GM18511 (cell line): ENCODE results near the gene DIAPH3.
"Not testable (repeated sequence)": the region's sequence is repeated elsewhere in the genome, so short reads cannot be mapped to it uniquely, and the experiment has no call there.

ENCODE experiments used
- ATAC-seq: cut with Tn5 transposase; IDR thresholded peaks from one replicate; pipeline ENCODE4 v1.9.1; 2021; ENCODE audit warnings: mild to moderate bottlenecking, moderate library complexity; ENCODE audit not compliant: unreplicated experiment

DIAPH3 gene

GRCh38 chr13:60095300-60095699 is 68.4 kb downstream of the DIAPH3 start:
- no peak for ATAC-seq

DNA sequence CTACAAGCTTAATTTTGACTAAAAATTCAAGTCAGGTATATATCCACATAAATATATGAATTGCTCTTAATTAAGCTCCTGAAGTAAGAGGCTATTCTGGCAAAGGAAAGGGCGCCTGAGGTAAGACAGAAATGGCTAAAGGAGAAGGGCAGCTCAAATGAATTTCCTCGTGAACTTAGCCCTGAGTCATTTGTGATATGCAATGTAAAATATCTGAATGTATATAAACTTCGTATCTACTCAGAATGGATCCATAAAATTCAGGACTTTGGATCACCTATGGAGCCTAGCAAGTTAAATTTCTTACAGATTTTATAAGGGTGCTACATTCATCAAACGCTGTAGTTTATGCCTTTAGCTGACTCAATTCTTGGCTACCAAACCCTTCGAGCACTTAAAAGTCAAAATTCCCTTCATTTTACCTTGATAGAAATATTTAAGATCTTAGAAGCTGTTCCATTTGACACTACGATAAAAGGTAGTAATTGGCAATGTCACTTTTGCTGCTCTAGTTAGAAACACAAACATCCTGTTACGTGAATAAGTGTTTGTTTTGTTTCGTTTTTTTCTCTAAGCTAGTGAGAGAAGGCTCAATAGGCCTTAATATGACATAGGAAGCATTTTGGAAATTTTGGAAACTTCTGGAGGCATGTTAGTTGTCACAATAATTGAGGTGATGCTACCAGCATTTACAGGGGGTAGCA is 69.2 kb downstream of the DIAPH3 start:
- ATAC-seq: no peak

DNA sequence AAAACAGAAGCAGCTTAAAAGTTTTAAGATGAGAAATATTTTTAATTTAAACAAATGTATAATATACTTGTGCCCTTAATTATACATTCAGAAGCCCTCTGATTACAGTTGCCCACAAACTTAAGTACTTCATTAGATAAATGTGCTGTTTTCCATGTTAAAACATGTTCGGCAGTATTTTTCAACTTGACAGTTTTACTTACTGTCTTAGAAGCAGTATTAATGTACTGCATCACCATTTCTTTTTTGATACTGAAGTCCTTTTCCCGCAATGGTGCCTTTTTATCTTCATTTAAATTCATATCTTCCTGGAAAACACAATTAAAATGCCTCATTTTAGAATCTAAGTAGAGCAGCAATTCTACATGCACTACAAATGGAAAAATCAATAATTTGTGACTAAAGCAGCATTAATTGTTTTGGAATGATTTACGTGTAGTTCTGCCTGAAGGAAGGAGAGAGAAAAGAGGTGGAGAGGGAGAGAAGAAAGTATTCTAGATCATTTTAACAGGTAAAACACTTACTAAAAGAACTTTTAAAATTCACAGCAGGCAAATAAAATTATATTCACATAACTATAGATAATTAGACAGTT is 70.2 kb downstream of the DIAPH3 start:
- ATAC-seq: no peak

DNA sequence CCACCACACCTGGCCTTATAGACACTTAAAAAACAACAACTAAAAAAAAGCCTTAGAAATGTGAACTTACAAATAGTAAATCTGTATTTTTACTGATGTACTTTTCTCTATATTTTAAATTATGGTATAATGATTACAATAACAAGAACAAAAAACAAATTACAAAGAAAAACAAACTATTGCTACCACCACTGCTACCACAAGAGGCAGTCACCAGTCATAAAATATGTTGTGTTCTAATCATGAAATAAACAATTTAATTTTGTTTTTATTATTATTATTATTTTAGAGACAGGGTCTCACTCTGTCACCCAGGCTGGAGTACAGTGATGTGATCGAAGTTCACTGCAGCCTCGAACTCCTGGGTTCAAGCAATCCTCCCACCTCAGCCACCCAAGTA is 72.2 kb downstream of the DIAPH3 start:
- no peak for ATAC-seq

- ATAC-seq: no peak
Measured at GRCh38 chr13:60090574-60090973, 73.2 kb downstream of the DIAPH3 start.

GRCh38 chr13:60083780-60084179 is 79.9 kb downstream of the DIAPH3 start:
- not testable (repeated sequence) for ATAC-seq

GRCh38 chr13:60080850-60081249 is 82.9 kb downstream of the DIAPH3 start:
- ATAC-seq: no peak

DNA sequence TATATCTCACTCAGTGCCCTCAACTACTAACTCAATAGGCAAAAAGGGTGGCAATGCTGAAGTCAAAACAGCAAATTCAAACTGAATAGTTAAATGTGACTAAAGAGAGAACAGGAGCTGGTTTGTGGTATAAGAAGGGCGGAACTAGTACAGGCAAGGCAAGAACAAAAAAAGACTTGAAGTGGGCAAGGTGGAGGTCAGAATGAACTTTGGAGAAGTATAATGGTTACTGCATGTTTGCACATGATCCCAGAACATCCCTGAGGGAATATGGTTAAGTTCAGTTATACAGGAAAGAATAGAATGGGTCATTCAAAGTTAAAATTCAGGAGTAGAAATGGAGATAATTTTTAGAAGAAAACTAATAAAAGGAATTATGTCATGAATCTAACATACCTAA is 85.5 kb downstream of the DIAPH3 start:
- ATAC-seq: no peak

- ATAC-seq: no peak
Measured at GRCh38 chr13:60075850-60076249, 87.9 kb downstream of the DIAPH3 start.

- no peak for ATAC-seq
Measured at GRCh38 chr13:60074397-60074796, 89.3 kb downstream of the DIAPH3 start.

GRCh38 chr13:60066226-60066625 is 97.5 kb downstream of the DIAPH3 start:
- ATAC-seq: no peak

DNA sequence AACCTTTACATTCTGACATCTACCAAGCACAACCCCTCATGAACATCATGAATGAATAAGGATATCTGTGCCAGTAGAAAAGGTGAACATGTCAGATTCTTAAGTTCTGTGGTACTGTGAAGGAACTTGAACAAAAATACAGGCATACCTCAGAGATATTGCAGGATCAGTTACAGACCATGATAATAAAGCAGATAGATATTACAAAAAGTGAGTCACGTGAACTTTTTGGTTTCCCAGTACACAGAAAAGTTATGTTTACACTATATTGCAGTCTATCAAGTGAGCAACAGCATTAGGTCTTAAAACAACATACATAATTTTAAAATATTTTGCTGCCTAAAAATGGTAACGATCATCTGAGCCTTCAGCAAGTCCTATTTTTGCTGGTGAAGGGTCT is 101.2 kb downstream of the DIAPH3 start:
- no peak for ATAC-seq

- no peak for ATAC-seq
Measured at GRCh38 chr13:60061737-60062136, 102.0 kb downstream of the DIAPH3 start.

DNA sequence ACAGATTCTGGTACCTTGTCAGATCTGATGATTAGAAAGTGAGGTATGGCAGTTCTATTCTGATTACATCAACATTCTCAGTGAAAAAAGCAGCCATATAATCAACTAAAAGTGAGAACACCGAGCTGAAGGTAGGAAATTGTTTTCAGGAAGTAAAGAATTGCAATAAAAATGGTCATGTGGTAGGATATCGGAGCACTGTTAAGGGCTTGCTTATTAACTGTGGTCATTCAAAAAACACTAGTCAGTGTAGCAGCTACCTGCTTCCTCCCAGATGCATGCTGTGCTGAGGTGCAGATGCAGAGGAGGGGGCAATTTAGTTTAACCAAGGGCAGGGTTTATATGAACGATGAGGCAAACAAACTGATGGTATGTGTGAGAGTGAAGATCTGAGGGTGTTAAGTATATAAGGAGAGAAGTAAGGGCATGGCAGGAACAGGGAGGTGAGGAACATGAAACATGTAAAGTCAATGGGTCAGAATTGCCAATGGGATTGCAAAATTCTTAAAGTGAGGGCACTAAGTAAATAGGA is 111.9 kb downstream of the DIAPH3 start:
- ATAC-seq: no peak

DNA sequence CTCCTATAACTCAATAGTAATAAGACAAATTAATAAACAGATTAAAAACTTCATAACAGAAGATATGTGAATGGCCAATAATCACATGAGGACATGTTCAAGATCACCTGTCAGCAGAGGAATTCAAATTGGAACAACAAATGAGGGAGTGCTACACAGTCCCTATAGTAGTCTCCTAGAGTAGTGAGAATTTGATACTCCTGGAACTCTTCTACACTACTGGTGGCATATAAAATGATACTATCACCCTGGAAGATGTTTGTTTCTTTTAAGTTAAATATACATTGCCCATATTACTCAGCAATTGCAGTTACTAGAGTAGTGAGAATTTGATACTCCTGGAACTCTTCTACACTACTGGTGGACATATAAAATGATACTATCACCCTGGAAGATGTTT is 115.4 kb downstream of the DIAPH3 start:
- not testable (repeated sequence) for ATAC-seq

- ATAC-seq: no peak
Measured at GRCh38 chr13:60047918-60048317, 115.8 kb downstream of the DIAPH3 start.

- ATAC-seq: no peak
Measured at GRCh38 chr13:60044321-60044720, 119.4 kb downstream of the DIAPH3 start.

DNA sequence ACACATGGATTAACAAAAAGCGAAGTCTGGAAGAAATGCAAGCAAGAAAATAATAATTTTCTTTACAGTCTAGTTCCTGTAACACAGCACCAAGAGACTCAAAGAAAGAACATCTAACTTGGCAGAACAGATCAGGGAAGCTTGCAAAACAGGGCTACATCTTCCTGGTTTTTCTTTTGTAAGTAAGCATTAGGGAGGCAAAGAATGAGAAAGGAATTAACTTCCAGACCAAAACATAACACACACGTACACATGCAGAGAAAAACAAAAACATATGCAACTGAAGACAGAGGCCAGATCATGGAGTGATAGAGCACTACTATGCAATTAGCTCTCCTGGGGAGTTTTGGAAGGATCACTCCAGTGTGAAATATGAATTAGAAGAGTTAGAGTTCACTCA is 120.5 kb downstream of the DIAPH3 start:
- no peak for ATAC-seq

- not testable (repeated sequence) for ATAC-seq
Measured at GRCh38 chr13:60040668-60041067, 123.1 kb downstream of the DIAPH3 start.

- ATAC-seq: no peak
Measured at GRCh38 chr13:60035874-60036273, 127.9 kb downstream of the DIAPH3 start.

- no peak for ATAC-seq
Measured at GRCh38 chr13:60032851-60033250, 130.9 kb downstream of the DIAPH3 start.

GRCh38 chr13:60028021-60028420 is 135.7 kb downstream of the DIAPH3 start:
- no peak for ATAC-seq

DNA sequence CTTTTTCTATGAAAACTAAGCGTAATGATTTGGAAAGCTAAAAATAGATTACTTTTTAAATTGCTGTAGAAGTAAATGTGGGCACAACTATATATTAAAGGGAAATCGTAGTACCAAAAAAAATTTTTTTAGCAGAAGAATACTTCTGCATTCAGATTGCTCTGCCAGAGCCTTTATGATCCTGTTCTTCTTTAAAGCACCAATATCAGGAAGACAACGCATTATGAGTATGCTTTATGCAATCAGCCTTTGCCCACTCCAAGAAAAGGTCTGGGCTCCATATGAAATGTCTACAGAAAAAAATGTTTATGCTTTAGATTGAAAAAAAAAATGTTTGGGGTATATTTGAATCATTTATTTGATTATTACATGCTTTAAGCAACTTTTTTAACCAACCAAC is 137.4 kb downstream of the DIAPH3 start:
- ATAC-seq: no peak
